Parietal lobe (tissue), 1 donor: ENCODE measurements around the gene QRFP. TPM values are rescaled to one million over a fixed set of nuclear protein-coding genes. Genes with fewer than 3 reads are reported as not detected.

Experiments
- total RNA-seq: library from RNA; depleted of rRNA; stranded (reverse); fragments of >200 nt; gene quantifications from one replicate; pipeline ENCODE4 v1.2.3, GENCODE V29; 2014

Gene QRFP, protein sequence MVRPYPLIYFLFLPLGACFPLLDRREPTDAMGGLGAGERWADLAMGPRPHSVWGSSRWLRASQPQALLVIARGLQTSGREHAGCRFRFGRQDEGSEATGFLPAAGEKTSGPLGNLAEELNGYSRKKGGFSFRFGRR
- not detected for total RNA-seq

DNA sequence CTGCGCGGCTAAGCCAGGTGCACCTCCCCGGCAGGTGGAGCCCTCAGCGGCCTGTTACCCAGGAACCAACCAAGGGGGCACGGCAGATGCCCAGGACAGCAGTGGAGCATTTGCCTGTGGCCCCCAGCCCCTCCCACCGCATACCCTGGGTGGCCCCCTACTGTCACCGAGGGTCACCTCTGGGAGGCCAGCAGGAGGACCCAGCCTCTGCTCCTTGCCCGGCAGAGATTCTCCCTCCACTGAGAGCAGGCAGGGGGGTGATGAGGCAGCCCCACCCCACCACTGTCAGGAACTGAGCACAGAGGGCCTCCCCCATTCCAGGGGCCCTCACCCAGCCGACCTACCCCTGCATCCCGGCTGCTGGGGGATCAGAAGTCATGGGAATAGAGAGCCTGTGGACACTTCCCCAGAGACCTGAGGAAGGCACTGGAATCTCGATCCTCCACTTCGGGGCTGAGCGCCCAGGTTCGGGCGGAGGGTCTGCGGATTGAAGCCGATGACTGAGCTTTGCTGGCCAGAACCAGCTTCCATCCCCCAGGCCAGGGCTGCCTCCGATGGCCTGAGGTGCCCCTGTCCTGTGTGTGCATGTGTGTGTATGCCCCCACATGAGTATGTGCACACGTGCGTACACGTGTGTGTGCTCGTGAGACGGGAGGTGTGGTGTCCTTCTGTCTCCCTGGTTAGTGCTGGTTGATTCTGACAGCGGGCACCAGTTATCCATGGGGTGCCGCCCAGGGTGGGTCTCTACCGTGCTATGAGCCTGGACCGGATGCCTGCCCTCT, at the start of gene QRFP:
TSS of gene QRFP (minus strand) at position 580 of the 782 bp plus-strand sequence. CDS start 2,974 bp downstream, outside the sequence.

DNA sequence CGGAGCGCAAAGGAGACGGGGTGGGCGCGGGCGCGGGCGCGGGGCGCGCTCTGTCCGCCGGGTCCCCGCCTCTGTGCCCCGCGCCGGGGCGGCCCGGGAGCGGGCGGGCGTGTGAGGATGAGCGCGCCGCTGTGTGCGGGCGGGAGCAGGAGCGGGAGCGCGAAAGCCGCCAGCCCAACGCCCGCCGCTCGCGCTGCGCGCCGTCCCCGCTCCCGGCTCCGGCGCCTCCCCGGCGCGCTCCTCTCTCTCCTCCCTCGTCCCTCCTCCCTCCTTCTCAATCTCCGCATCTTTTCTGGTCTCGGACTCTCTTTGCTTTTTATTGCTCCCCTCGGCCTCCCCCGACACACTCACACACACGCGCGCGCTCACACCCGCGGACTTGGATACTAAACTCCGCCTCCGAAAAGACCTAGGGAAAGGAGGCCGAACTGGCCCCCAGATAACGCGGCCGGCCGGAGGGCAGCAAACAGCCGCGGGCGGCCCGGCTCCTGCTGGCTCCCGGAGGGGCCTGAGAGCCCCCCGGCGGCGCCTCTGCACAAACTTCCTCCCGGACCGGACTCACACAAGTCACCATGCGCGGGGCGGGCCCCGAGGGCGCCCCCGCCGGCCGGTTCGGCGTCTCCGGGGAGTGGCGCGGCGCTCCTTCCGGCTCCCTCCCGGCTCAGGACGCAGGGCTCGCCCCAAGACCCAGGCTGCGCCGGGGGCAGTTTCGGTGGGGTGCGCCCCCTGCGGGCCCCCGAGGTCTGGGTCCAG, 42.2 kb upstream of the QRFP start, which contains the start of gene FIBCD1:
TSS of gene FIBCD1 (minus strand) at position 596 of the 753 bp plus-strand sequence. CDS start 640 bp downstream, outside the sequence.

Other genes starting within 250 kb of the QRFP start
- gene PRDM12, start 232.2 kb downstream of the QRFP start, total RNA-seq = not detected
- 56.0 TPM for gene EXOSC2, start 203.0 kb downstream of the QRFP start, total RNA-seq
- 46.3 TPM for gene ABL1, start 61.6 kb downstream of the QRFP start, total RNA-seq
- gene FIBCD1, start 42.4 kb upstream of the QRFP start, total RNA-seq = 1.3 TPM
- gene LAMC3, start 112.4 kb upstream of the QRFP start, total RNA-seq = 2.2 TPM
- gene AIF1L, start 199.7 kb upstream of the QRFP start, total RNA-seq = 21.0 TPM
- 46.0 TPM for gene NUP214, start 228.8 kb upstream of the QRFP start, total RNA-seq